SK-N-SH (cell line): ENCODE measurements around the gene CTSL. TPM values are rescaled to one million over a fixed set of nuclear protein-coding genes. Genes with fewer than 3 reads are reported as not detected.
A peak's percentile ranks its signal among the peaks of the same experiment; 100 is the strongest.

Experiments
- CTCF ChIA-PET: fragments of 300-600, 350-600 bp; formaldehyde crosslinking; extraction: SDS; loops from one replicate; lab custom pipeline; 2021; lab: Yijun Ruan, JAX
- POLR2A ChIA-PET: fragments of 350-600 bp; sonication (Branson Sonifier 250); formaldehyde crosslinking; extraction: SDS; loops from one replicate; lab custom pipeline; 2020; ENCODE audit warnings: antibody characterized with exemption, inconsistent platforms; lab: Yijun Ruan, JAX
- DNase-seq: peaks from one replicate; pipeline ENCODE4 v3.0.0; 2012
- H2AFZ ChIP-seq: fragments of 200-600 bp; sonication (generic); 2 replicates; pipeline ENCODE4 v1.8.1; 2016; ENCODE audit warnings: antibody characterized with exemption, mild to moderate bottlenecking, low read depth
- H3F3A ChIP-seq: fragments of 200-600 bp; sonication (generic); replicated peaks from 2 replicates; pipeline ENCODE3; 2016; ENCODE audit warnings: antibody characterized with exemption, mild to moderate bottlenecking; ENCODE audit not compliant: insufficient read depth
- H3K27ac ChIP-seq, 2 experiments: fragments of 200-500 bp in 1 of 2; fragments of 200-600 bp in 1 of 2; sonication (Bioruptor generic) in 1 of 2; sonication (generic), shearing (Covaris generic) in 1 of 2; 2 replicates each; pipeline versions ENCODE4 v1.5.1 to v1.6.1; 2014 to 2016; ENCODE audit warnings: low read depth in 2 of 2, inconsistent platforms in 1 of 2, low read length in 1 of 2, mild to moderate bottlenecking in 1 of 2, mixed read lengths in 1 of 2
- H3K27me3 ChIP-seq: fragments of 200-600 bp; sonication (generic), shearing (Covaris generic); 2 replicates; pipeline ENCODE4 v1.6.1; 2016; ENCODE audit warnings: mixed run types; ENCODE audit not compliant: insufficient read depth
- H3K36me3 ChIP-seq, 2 experiments: fragments of 200-500 bp in 1 of 2; fragments of 200-600 bp in 1 of 2; sonication (Bioruptor generic) in 1 of 2; sonication (generic) in 1 of 2; replicated peaks in 1 of 2; 2 replicates each; pipeline versions ENCODE3 to v1.5.1; 2014 to 2016; ENCODE audit warnings: low read length in 1 of 2, mild to moderate bottlenecking in 1 of 2; ENCODE audit not compliant: insufficient read depth in 2 of 2, control insufficient read depth in 1 of 2
- H3K4me1 ChIP-seq, 2 experiments: fragments of 200-500 bp in 1 of 2; fragments of 200-600 bp in 1 of 2; sonication (Bioruptor generic) in 1 of 2; sonication (generic), shearing (Covaris generic) in 1 of 2; 2 replicates each; pipeline versions ENCODE4 v1.5.1 to v1.6.1; 2014 to 2016; ENCODE audit warnings: low read depth in 1 of 2, low read length in 1 of 2, mixed run types in 1 of 2; ENCODE audit not compliant: insufficient read depth in 2 of 2, control insufficient read depth in 1 of 2
- H3K4me2 ChIP-seq: fragments of 200-600 bp; sonication (generic), shearing (Covaris generic); 2 replicates; pipeline ENCODE4 v1.6.1; 2017; ENCODE audit warnings: mixed run types
- H3K4me3 ChIP-seq, 2 experiments: fragments of 200-500 bp in 1 of 2; fragments of 200-600 bp in 1 of 2; sonication (Bioruptor generic) in 1 of 2; sonication (generic), shearing (Covaris generic) in 1 of 2; 2 replicates each; pipeline versions ENCODE4 v1.5.1 to v1.8.1; 2014 to 2016; ENCODE audit warnings: low read depth in 2 of 2, inconsistent platforms in 1 of 2, low read length in 1 of 2, mild to moderate bottlenecking in 1 of 2, mixed read lengths in 1 of 2, moderate library complexity in 1 of 2
- H3K79me2 ChIP-seq: fragments of 200-600 bp; sonication (generic); 2 replicates; pipeline ENCODE4 v1.8.1; 2017; ENCODE audit warnings: mild to moderate bottlenecking; ENCODE audit not compliant: insufficient read depth
- H3K9ac ChIP-seq: fragments of 200-600 bp; sonication (generic); 2 replicates; pipeline ENCODE4 v1.6.1; 2017; ENCODE audit warnings: mixed run types
- H3K9me2 ChIP-seq: fragments of 200-600 bp; sonication (generic); 2 replicates; pipeline ENCODE4 v1.6.1; 2017; ENCODE audit warnings: mixed run types
- H3K9me3 ChIP-seq: fragments of 200-600 bp; sonication (generic); 2 replicates; pipeline ENCODE4 v1.6.1; 2017; ENCODE audit warnings: mixed run types, mild to moderate bottlenecking, moderate library complexity
- H4K20me1 ChIP-seq: fragments of 200-600 bp; sonication (generic); 2 replicates; pipeline ENCODE4 v1.6.1; 2017; ENCODE audit warnings: mild to moderate bottlenecking, mixed run types; ENCODE audit not compliant: insufficient read depth
- CHD2 ChIP-seq: fragments of 150-350 bp; IDR thresholded peaks from 2 replicates; pipeline ENCODE4 v1.6.1; 2018; ENCODE audit warnings: low read length; ENCODE audit not compliant: partially characterized antibody
- EP300 ChIP-seq, 2 experiments: IDR thresholded peaks; 2 replicates each; pipeline versions ENCODE4 v1.4.0 to v1.6.1; 2012; ENCODE audit warnings: borderline replicate concordance in 1 of 2, low read depth in 1 of 2, low read length in 1 of 2
- FOXM1 ChIP-seq: IDR thresholded peaks from 2 replicates; pipeline ENCODE4 v1.4.0; 2012; ENCODE audit warnings: low read depth, mild to moderate bottlenecking
- JUND ChIP-seq: IDR thresholded peaks from 2 replicates; pipeline ENCODE4 v1.4.0; 2012
- MXI1 ChIP-seq: IDR thresholded peaks from 2 replicates; pipeline ENCODE4 v1.6.1; 2012; ENCODE audit warnings: mild to moderate bottlenecking, low read depth, low read length, improper control_type of control experiment
- PBX3 ChIP-seq: IDR thresholded peaks from 2 replicates; pipeline ENCODE4; 2012
- REST ChIP-seq: IDR thresholded peaks from 2 replicates; pipeline ENCODE4 v1.6.1; 2012; ENCODE audit warnings: mild to moderate bottlenecking, low read depth, low read length, moderate library complexity
- SIN3A ChIP-seq: IDR thresholded peaks from 2 replicates; pipeline ENCODE4 v1.6.1; 2012; ENCODE audit warnings: low read depth, mild to moderate bottlenecking, low read length, moderate library complexity, borderline replicate concordance
- SMC3 ChIP-seq: IDR thresholded peaks from 2 replicates; pipeline ENCODE4 v1.6.1; 2012; ENCODE audit warnings: low read depth, low read length, improper control_type of control experiment
- TAF1 ChIP-seq: IDR thresholded peaks from 2 replicates; pipeline ENCODE4 v1.6.1; 2012; ENCODE audit warnings: low read depth, mild to moderate bottlenecking, low read length, moderate library complexity, borderline replicate concordance
- TCF12 ChIP-seq: IDR thresholded peaks from 2 replicates; pipeline ENCODE4 v1.4.0; 2012
- ZBTB33 ChIP-seq: IDR thresholded peaks from 2 replicates; pipeline ENCODE4 v1.4.0; 2012; ENCODE audit warnings: low read depth, borderline replicate concordance
- WGBS: methylation state at CpG from one replicate; pipeline ENCODE4 v1.1.6; 2017; ENCODE audit warnings: low lambda C conversion rate; 5-methylcytosine and 5-hydroxymethylcytosine counted together
- polyA plus RNA-seq, 3 experiments: library from polyadenylated mRNA; depleted of rRNA; stranded (reverse); fragments of >200 nt; gene quantifications; 2 replicates each; pipeline ENCODE4 v1.2.3, GENCODE V29; 2012
- TF ChIP-seq, protein P1 (sequence below): fragments of 200-600 bp; sonication (generic); IDR thresholded peaks from 2 replicates; pipeline ENCODE4 v1.6.1; 2017; ENCODE audit warnings: antibody characterized with exemption, mild to moderate bottlenecking, moderate library complexity

Gene CTSL
- polyA plus RNA-seq, 1 of the 3 experiments (the other 2 are of a cell fraction): 98.3 TPM

DNA sequence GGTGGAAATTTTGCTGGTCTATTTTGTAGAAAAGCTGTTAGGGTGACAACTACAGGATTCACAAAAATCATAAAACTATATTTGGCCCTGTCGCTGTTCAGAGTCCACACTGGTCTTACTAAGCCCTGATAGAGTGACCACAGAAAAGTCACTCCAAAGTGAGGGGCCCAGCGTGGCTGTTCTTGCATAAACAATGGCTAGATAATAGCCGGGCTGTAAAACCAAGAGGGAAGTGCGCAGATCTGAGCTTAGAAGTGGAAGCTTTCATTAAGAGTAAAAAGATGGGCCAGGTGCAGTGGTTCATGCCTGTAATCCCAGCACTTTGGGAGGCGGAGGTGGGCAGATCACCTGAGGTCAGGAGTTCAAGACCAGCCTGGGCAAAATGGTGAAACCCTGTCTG lies 15.5 kb upstream of the CTSL start (continued):
- TF ChIP-seq REST: no peak

GRCh38 chr9:87711857-87712800 lies 13.8 kb upstream of the CTSL start:
- no peak overlapping the region for H3K4me3 ChIP-seq
- peaks cover 10 to 11% of the 10 kb centered on the region in 2 experiments; a peak in 2 of 4 replicates for H3K4me1 ChIP-seq
- H3F3A ChIP-seq: peaks cover 4% of the 10 kb centered on the region
- POLR2A ChIA-PET: interaction anchor here (1.4 kb wide), 1 partner anchor 14 kb away, joined by 8 read pairs; the partner anchor contains the start of gene CTSL
- peak; percentile 60 for DNase-seq
- 0 out of 4 replicates have a peak overlapping the region, but pooled peaks of 1 of the 2 experiments have one; percentile 7 for H3K27ac ChIP-seq
- no peaks in the 10 kb centered on the region for H3K36me3 ChIP-seq
- CTCF ChIA-PET: interaction anchor here (0.8 to 1.4 kb wide), 3 partner anchors 15 to 1298 kb away, joined by 3 to 8 read pairs (median 3); partner anchors contain the start of gene CTSL
- no peaks in the 10 kb centered on the region for H3K9me3 ChIP-seq
- no peak for TF ChIP-seq TCF12
- TF ChIP-seq JUND: no peak
- no peak for TF ChIP-seq CHD2
- TF ChIP-seq SMC3: no peak
- 0 out of 2 replicates have a peak, but pooled peaks have one; percentile 19 for TF ChIP-seq MXI1
- TF ChIP-seq TAF1: no peak
- no peak for TF ChIP-seq ZBTB33
- TF ChIP-seq, protein P1, sequence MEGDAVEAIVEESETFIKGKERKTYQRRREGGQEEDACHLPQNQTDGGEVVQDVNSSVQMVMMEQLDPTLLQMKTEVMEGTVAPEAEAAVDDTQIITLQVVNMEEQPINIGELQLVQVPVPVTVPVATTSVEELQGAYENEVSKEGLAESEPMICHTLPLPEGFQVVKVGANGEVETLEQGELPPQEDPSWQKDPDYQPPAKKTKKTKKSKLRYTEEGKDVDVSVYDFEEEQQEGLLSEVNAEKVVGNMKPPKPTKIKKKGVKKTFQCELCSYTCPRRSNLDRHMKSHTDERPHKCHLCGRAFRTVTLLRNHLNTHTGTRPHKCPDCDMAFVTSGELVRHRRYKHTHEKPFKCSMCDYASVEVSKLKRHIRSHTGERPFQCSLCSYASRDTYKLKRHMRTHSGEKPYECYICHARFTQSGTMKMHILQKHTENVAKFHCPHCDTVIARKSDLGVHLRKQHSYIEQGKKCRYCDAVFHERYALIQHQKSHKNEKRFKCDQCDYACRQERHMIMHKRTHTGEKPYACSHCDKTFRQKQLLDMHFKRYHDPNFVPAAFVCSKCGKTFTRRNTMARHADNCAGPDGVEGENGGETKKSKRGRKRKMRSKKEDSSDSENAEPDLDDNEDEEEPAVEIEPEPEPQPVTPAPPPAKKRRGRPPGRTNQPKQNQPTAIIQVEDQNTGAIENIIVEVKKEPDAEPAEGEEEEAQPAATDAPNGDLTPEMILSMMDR: no peak
- 0 out of 4 replicates have a peak, but pooled peaks of 1 of the 2 experiments have one; percentile 4 for TF ChIP-seq EP300 (IDR thresholded peaks at IDR 0.05; ENCODE audit: borderline replicate concordance in 1 of 2, low read depth in 1 of 2, low read length in 1 of 2)
- no peak for TF ChIP-seq PBX3
- no peak for TF ChIP-seq SIN3A
- TF ChIP-seq FOXM1: no peak
- WGBS: 79% methylated on average over 8 of the region's 9 CpGs
- no peaks in the 10 kb centered on the region for H3K79me2 ChIP-seq
- no peak overlapping the region for H3K4me2 ChIP-seq
- no peak overlapping the region for H3K9ac ChIP-seq
- H2AFZ ChIP-seq: no peak overlapping the region
- H4K20me1 ChIP-seq: no peaks in the 10 kb centered on the region
- H3K9me2 ChIP-seq: no peaks in the 10 kb centered on the region
- H3K27me3 ChIP-seq: no peaks in the 10 kb centered on the region
